ENCODE measurements around the gene ALPK3.
A peak's percentile ranks its signal among the peaks of the same experiment; 100 is the strongest.

ALPK3 gene

DNA sequence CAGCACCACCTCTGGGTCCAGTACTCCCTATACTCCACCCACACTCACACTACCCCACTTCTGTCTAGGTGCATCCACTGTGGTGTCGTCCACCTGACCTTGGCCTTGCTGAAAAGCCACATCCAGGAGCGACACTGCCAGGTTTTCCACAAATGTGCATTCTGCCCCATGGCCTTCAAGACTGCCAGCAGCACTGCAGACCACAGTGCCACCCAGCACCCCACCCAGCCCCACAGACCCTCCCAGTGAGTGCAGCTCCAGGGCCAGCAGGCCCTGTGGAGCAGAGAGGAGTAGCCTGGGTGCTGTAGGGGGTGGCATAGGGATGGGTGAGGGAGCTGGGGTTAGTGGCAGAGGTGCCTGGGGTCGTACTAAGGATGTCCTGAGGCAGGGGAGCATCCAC lies 19.4 kb upstream of the ALPK3 start:
- TF ChIP-seq TCF12 (IDR thresholded peaks at IDR 0.05; ENCODE audit: low read depth) (no peak), YY1 (IDR thresholded peaks at IDR 0.05; ENCODE audit: low read depth) (no peak), CEBPB (IDR thresholded peaks at IDR 0.05) (no peak), TAF1 (IDR thresholded peaks at IDR 0.05; ENCODE audit: low read depth) (no peak), USF1 (IDR thresholded peaks at IDR 0.05) (no peak), MAX (IDR thresholded peaks at IDR 0.05) (no peak), NFIC (IDR thresholded peaks at IDR 0.05) (no peak), ZBTB7A (IDR thresholded peaks at IDR 0.05; ENCODE audit: low read depth) (no peak), RAD21 (IDR thresholded peaks at IDR 0.05; ENCODE audit: low read depth) (no peak), TEAD4 (IDR thresholded peaks at IDR 0.05) (no peak), CREB1 (IDR thresholded peaks at IDR 0.05; ENCODE audit: low read depth) (no peak), REST (IDR thresholded peaks at IDR 0.05; ENCODE audit: low read depth) (no peak), EGR1 (IDR thresholded peaks at IDR 0.05) (no peak), EP300 (IDR thresholded peaks at IDR 0.05; ENCODE audit: borderline replicate concordance) (no peak)

DNA sequence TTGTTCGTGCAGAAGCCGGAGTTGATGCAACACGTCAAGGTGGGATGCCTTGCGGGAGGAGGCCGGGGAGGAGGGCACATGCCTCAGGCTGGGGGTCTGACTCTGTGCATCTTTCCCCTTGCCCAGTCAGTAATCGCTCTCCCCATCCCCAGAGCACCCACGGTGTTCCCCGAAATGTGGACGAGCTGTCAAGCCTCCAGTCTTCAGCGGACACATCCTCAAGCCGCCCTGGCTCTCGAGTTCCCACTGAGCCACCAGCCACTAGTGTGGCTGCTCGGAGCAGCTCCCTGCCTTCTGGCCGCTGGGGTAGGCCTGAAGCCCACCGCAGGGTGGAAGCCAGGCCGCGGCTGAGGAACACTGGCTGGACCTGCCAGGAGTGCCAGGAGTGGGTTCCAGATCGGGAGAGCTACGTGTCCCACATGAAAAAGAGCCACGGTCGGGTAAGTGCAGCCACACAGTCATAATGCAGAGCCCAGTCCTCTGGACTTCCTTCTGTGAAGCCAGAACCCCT lies 18.7 kb upstream of the ALPK3 start:
- no peak for TF ChIP-seq TEAD4 (IDR thresholded peaks at IDR 0.05)
- no peak for TF ChIP-seq NFIC (IDR thresholded peaks at IDR 0.05)
- TF ChIP-seq USF1 (IDR thresholded peaks at IDR 0.05) = no peak
- TF ChIP-seq RAD21 (IDR thresholded peaks at IDR 0.05; ENCODE audit: low read depth) = no peak
- TF ChIP-seq CEBPB (IDR thresholded peaks at IDR 0.05) = no peak
- TF ChIP-seq MAX (IDR thresholded peaks at IDR 0.05) = no peak
- TF ChIP-seq EP300 (IDR thresholded peaks at IDR 0.05; ENCODE audit: borderline replicate concordance) = no peak
- no peak for TF ChIP-seq REST (IDR thresholded peaks at IDR 0.05; ENCODE audit: low read depth)
- TF ChIP-seq EGR1 (IDR thresholded peaks at IDR 0.05) = no peak
- no peak for TF ChIP-seq CREB1 (IDR thresholded peaks at IDR 0.05; ENCODE audit: low read depth)

- TF ChIP-seq TEAD4 (IDR thresholded peaks at IDR 0.05) (no peak), NFIC (IDR thresholded peaks at IDR 0.05) (peak; percentile 43; the same call in 1 of the 2 replicates)
These were observed 17.5 kb upstream of the ALPK3 start for GRCh38 chr15:84799511-84800187.

GRCh38 chr15:84800365-84800806 lies 16.8 kb upstream of the ALPK3 start:
- no peak for TF ChIP-seq EP300 (IDR thresholded peaks at IDR 0.05; ENCODE audit: borderline replicate concordance)
- no peak for TF ChIP-seq CEBPB (IDR thresholded peaks at IDR 0.05)
- TF ChIP-seq USF1 (IDR thresholded peaks at IDR 0.05) = no peak

GRCh38 chr15:84804005-84804900 lies 12.9 kb upstream of the ALPK3 start:
- TF ChIP-seq TAF1 (IDR thresholded peaks at IDR 0.05; ENCODE audit: low read depth) = no peak
- no peak for TF ChIP-seq TEAD4 (IDR thresholded peaks at IDR 0.05)
- no peak for TF ChIP-seq MAX (IDR thresholded peaks at IDR 0.05)
- no peak for TF ChIP-seq EGR1 (IDR thresholded peaks at IDR 0.05)
- TF ChIP-seq REST (IDR thresholded peaks at IDR 0.05; ENCODE audit: low read depth) = no peak
- TF ChIP-seq EP300 (IDR thresholded peaks at IDR 0.05; ENCODE audit: borderline replicate concordance) = no peak
- TF ChIP-seq TCF12 (IDR thresholded peaks at IDR 0.05; ENCODE audit: low read depth) = no peak
- no peak for TF ChIP-seq YY1 (IDR thresholded peaks at IDR 0.05; ENCODE audit: low read depth)
- no peak for TF ChIP-seq NFIC (IDR thresholded peaks at IDR 0.05)
- no peak for TF ChIP-seq ZBTB7A (IDR thresholded peaks at IDR 0.05; ENCODE audit: low read depth)
- no peak for TF ChIP-seq RAD21 (IDR thresholded peaks at IDR 0.05; ENCODE audit: low read depth)
- no peak for TF ChIP-seq FOXM1 (IDR thresholded peaks at IDR 0.05; ENCODE audit: borderline replicate concordance, low read depth)
- TF ChIP-seq CEBPB (IDR thresholded peaks at IDR 0.05) = no peak
- TF ChIP-seq USF1 (IDR thresholded peaks at IDR 0.05) = no peak
- no peak for TF ChIP-seq CREB1 (IDR thresholded peaks at IDR 0.05; ENCODE audit: low read depth)

Data from Ishikawa (cell line).